Gastroesophageal sphincter (tissue), 4 donors: ENCODE measurements around the gene C14orf132. TPM values are rescaled to one million over a fixed set of nuclear protein-coding genes. Genes with fewer than 3 reads are reported as not detected.

Source experiments
- ATAC-seq: fragments of 150-250 bp; one replicate; pipeline ENCODE4 v1.9.1; 2016; ENCODE audit warnings: mild to moderate bottlenecking, moderate library complexity
- H3K27ac ChIP-seq, 4 donors: fragments of 200-600 bp; sonication (generic) in 3 of 4; 1 replicate in 3 of 4; 2 replicates in 1 of 4; pipeline ENCODE4 v1.5.1; 2016 to 2019
- H3K27me3 ChIP-seq: fragments of 200-600 bp; sonication (generic); one replicate; pipeline ENCODE4 v1.5.1; 2019
- H3K36me3 ChIP-seq, 2 donors: fragments of 200-600 bp; sonication (generic); one replicate each; pipeline ENCODE4 v1.5.1; 2019; ENCODE audit warnings: control low read depth in 1 of 2
- H3K4me1 ChIP-seq, 3 donors: fragments of 200-600 bp; sonication (generic); 1 replicate in 2 of 3; 2 replicates in 1 of 3; pipeline ENCODE4 v1.5.1; 2016 to 2019; ENCODE audit warnings: control low read depth in 2 of 3
- H3K4me3 ChIP-seq, 2 donors: fragments of 200-600 bp; sonication (generic); one replicate each; pipeline ENCODE4 v1.5.1; 2019; ENCODE audit warnings: mild to moderate bottlenecking in 1 of 2, moderate library complexity in 1 of 2
- H3K9me3 ChIP-seq, 3 donors: fragments of 200-600 bp; sonication (generic); one replicate each; pipeline ENCODE4 v1.5.1; 2017 to 2019; ENCODE audit warnings: control low read depth in 2 of 3
- EP300 ChIP-seq: sonication (generic); formaldehyde crosslinking; IDR thresholded peaks from one replicate; pipeline ENCODE4 v1.6.1; 2017; ENCODE audit warnings: antibody characterized with exemption, mild to moderate bottlenecking
- POLR2A ChIP-seq, 2 donors: fragments of 450-650 bp; IDR thresholded peaks; one replicate each; pipeline ENCODE4 v1.6.1; 2017; ENCODE audit warnings: antibody characterized with exemption in 2 of 2, mild to moderate bottlenecking in 2 of 2, moderate library complexity in 1 of 2
- POLR2AphosphoS5 ChIP-seq: sonication (generic); formaldehyde crosslinking; IDR thresholded peaks from one replicate; pipeline ENCODE4 v1.6.1; 2017; ENCODE audit warnings: antibody characterized with exemption
- WGBS, 2 donors: methylation state at CpG; one replicate each; pipeline ENCODE4 v1.1.5; 2018; ENCODE audit warnings: low coverage in 1 of 2; 5-methylcytosine and 5-hydroxymethylcytosine counted together
- total RNA-seq, 4 donors: library from RNA; depleted of rRNA; stranded (reverse); fragments of >200 nt; gene quantifications; one replicate each; pipeline ENCODE4 v1.1.0, GENCODE V29; 2016
- TF ChIP-seq, protein P1 (sequence below), 4 experiments: fragments of 200-600 bp in 2 of 4; fragments of 450-650 bp in 2 of 4; sonication (generic) in 1 of 4; IDR thresholded peaks; one replicate each; pipeline ENCODE4 v1.5.1; 2017 to 2019; ENCODE audit warnings: antibody characterized with exemption in 4 of 4, mild to moderate bottlenecking in 2 of 4, moderate library complexity in 2 of 4

C14orf132 gene
- total RNA-seq, 4 donors from 2014 or later = 52.0 to 135 (median 74.6) TPM

DNA sequence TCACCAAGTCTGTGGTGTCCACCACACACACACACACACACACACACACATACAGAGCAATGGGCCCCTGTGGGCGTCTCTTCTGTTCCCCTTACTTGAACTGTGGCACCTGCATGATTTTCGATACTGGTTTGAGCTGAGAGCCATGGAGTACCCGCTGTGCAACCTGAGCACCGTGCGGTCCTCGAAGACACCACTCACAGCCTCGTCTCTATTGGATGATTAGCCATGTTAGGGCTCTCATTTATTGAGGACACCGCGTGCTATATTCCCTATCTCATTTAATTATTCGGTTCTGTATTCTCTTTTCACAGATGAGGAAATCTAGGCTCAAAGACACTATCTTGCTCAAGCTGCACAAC, 623 bp upstream of the C14orf132 start:
- H3K27ac ChIP-seq = peak overlapping the region; percentile 90 to 97 (median 94)
- peak overlapping the region; percentile 93 to 94 for H3K4me3 ChIP-seq
- H3K36me3 ChIP-seq = no peaks in the 10 kb centered on the region
- WGBS, 2 donors = 25 to 33% methylated on average over 1 to 7 of the region's 10 CpGs
- TF ChIP-seq POLR2A (IDR thresholded peaks at IDR 0.05) = no peak
- H3K27me3 ChIP-seq = peaks cover 4% of the 10 kb centered on the region
- H3K9me3 ChIP-seq = no peaks in the 10 kb centered on the region
- ATAC-seq = peak; percentile 0
- H3K4me1 ChIP-seq = peaks cover 0 to 57% (median 20%) of the 10 kb centered on the region in 3 donors

DNA sequence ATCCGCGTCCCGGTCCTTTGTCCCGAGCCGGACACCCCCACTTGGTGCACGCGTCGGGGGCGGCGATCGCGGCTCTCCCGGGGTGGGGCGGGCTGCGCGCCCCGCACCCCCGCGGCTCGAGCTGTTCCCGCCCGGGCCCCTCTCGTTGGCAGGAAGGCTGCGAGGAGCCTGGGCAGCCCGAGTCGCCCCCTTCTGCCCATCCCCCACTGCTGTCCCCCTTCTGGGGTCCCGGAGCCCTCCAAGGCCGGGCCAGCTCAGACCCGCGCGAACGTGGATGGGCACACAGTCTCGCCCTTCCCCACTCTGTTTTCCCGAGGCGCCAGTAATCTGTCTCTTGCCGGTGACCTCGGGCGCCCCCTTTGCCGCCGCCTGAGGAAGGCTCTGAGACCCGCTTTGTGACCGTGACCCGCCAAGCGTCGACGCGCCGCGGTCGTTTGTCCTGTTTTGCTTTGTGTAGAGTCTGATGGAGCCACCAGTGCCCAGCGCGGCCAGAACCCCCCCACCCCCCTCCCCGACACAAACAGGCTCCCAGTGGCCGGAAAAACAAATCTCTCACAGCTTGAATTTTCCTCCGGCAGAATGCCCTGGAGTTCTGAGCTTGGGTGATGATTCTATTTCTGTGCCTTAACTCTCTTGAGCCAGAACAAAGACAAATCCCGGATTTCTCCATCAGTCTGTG, 610 bp downstream of the C14orf132 start:
- H3K4me1 ChIP-seq = peaks cover 0 to 64% (median 20%) of the 10 kb centered on the region in 3 donors
- peak; percentile 0 for ATAC-seq
- peak overlapping the region; percentile 90 to 97 (median 94) for H3K27ac ChIP-seq
- H3K4me3 ChIP-seq = peak overlapping the region; percentile 93 to 94
- no CpG with 5 or more reads among the region's 56 CpGs for WGBS, 2 donors
- H3K9me3 ChIP-seq = no peaks in the 10 kb centered on the region
- H3K27me3 ChIP-seq = peaks cover 4% of the 10 kb centered on the region
- no peak for TF ChIP-seq POLR2AphosphoS5
- peak in 1 of 2 donors; percentile 13 for TF ChIP-seq POLR2A (IDR thresholded peaks at IDR 0.05)
- TF ChIP-seq, protein P1, sequence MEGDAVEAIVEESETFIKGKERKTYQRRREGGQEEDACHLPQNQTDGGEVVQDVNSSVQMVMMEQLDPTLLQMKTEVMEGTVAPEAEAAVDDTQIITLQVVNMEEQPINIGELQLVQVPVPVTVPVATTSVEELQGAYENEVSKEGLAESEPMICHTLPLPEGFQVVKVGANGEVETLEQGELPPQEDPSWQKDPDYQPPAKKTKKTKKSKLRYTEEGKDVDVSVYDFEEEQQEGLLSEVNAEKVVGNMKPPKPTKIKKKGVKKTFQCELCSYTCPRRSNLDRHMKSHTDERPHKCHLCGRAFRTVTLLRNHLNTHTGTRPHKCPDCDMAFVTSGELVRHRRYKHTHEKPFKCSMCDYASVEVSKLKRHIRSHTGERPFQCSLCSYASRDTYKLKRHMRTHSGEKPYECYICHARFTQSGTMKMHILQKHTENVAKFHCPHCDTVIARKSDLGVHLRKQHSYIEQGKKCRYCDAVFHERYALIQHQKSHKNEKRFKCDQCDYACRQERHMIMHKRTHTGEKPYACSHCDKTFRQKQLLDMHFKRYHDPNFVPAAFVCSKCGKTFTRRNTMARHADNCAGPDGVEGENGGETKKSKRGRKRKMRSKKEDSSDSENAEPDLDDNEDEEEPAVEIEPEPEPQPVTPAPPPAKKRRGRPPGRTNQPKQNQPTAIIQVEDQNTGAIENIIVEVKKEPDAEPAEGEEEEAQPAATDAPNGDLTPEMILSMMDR (IDR thresholded peaks at IDR 0.05) = peak in 1 of 4 experiments; percentile 18
- no peaks in the 10 kb centered on the region for H3K36me3 ChIP-seq

- Histone ChIP-seq H3K4me3 (peak overlapping the region; percentile 93 to 94), H3K4me1 (peaks cover 0 to 64% (median 20%) of the 10 kb centered on the region in 3 donors)
- TF ChIP-seq POLR2AphosphoS5 (peak; percentile 77), POLR2A (IDR thresholded peaks at IDR 0.05) (no peak), EP300 (peak; percentile 27)
- TF ChIP-seq, protein P1 (IDR thresholded peaks at IDR 0.05) = no peak
Observed at GRCh38 chr14:96040828-96041371, 1.7 kb downstream of the C14orf132 start.

GRCh38 chr14:96042248-96042930, 3.2 kb downstream of the C14orf132 start:
- Histone ChIP-seq H3K36me3 (no peaks in the 10 kb centered on the region), H3K27ac (peak overlapping the region in 3 of 4 donors; percentile 11 to 96 (median 91)), H3K4me1 (peaks cover 0 to 64% (median 20%) of the 10 kb centered on the region in 3 donors), H3K9me3 (no peaks in the 10 kb centered on the region), H3K4me3 (no peak overlapping the region), H3K27me3 (peaks cover 4% of the 10 kb centered on the region)
- TF ChIP-seq POLR2A (IDR thresholded peaks at IDR 0.05) (no peak), POLR2AphosphoS5 (no peak), EP300 (no peak)
- TF ChIP-seq, protein P1 (IDR thresholded peaks at IDR 0.05) = no peak
- 0 to 47% methylated on average over 1 to 2 of the region's 4 CpGs for WGBS, 2 donors
- no peak for ATAC-seq

More at GRCh38 chr14:96040828-96041371, 1.7 kb downstream of the C14orf132 start:
- WGBS, 2 donors = 24 to 39% methylated on average over 9 of the region's 9 CpGs
- ATAC-seq = peak; percentile 15
- Histone ChIP-seq H3K27ac (peak overlapping the region; percentile 90 to 97 (median 94)), H3K27me3 (peaks cover 4% of the 10 kb centered on the region), H3K36me3 (no peaks in the 10 kb centered on the region), H3K9me3 (no peaks in the 10 kb centered on the region)

DNA sequence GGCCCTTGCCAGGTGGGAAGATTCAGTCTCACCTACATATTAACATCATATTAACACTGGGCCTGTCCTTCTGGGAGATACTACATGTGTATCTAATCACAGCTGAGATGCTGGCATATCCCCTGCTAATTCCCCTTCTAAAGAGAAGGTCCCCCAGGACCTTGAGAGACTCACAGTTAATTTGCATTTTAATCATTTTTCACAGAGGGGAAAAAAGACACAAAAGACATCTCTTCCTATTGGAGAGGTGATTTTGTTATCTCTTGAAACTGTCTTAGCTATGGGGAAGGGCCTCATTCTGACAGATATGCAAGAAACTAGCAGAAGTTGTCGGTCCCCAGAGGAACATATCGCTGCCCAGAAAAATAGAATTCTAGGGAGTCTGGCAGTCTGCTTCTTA, 7.5 kb downstream of the C14orf132 start:
- Histone ChIP-seq H3K4me3 (no peak overlapping the region), H3K9me3 (no peaks in the 10 kb centered on the region), H3K27me3 (no peaks in the 10 kb centered on the region), H3K4me1 (peaks cover 3 to 46% (median 12%) of the 10 kb centered on the region in 3 donors), H3K27ac (no peak overlapping the region), H3K36me3 (no peaks in the 10 kb centered on the region)
- 83 to 92% methylated on average over 2 of the region's 2 CpGs for WGBS, 2 donors
- no peak for ATAC-seq
- TF ChIP-seq, protein P1 (IDR thresholded peaks at IDR 0.05) = no peak
